ENCODE results near the gene KITLG.
A peak's percentile ranks its signal among the peaks of the same experiment; 100 is the strongest.
"Not testable (repeated sequence)": the region's sequence is repeated elsewhere in the genome, so short reads cannot be mapped to it uniquely, and the experiment has no call there.

Gene KITLG, protein sequence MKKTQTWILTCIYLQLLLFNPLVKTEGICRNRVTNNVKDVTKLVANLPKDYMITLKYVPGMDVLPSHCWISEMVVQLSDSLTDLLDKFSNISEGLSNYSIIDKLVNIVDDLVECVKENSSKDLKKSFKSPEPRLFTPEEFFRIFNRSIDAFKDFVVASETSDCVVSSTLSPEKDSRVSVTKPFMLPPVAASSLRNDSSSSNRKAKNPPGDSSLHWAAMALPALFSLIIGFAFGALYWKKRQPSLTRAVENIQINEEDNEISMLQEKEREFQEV

DNA sequence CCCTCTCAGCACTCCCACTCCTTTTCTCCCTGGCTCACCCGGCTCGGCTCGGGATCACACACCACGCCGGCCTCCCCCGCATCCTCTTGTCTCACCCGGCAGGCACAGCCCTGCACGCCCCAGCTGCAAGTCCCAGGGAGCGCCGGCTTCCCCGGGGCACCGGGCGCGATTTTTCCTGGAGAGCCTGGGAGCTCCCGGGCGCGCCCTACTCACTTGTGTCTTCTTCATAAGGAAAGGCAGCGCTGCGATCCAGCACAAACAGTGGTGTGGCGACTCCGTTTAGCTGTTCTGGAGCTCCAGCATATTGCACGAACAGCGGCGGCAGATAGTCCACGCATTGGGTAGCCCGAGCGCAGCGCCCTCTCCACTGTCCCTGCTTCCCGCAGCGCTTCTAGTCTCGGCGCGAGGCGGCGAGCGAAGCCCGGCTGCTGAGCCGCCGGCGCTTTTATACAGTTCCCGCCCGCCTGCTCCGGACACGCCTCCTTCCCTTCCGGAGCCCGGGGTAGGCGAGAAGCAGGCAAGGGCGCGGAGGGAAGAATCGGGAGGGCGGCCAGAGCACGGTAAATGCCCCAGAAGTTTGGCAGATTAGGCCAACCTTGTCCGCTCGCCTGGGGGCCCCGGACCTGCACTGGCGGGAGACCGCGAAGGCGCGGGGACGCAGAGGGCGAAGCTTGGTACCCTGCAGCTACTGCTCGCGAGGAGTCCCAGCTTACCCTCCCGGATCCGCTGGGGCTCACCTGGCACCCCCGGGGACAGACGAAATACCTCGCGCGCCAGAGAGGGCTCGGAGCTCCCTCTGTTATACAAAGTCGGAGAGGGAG is at the start of gene KITLG:
Gene KITLG (minus strand): TSS at position 421 of the 821 bp plus-strand sequence. CDS start 193 bp downstream, at position 228.
- DNase-seq (ENCODE audit: low read depth in 2 of 2): peak; percentile 6

- no peak for DNase-seq (ENCODE audit: low read depth in 2 of 2)
These were observed 48.7 kb upstream of the KITLG start for GRCh38 chr12:88628856-88629509.

DNA sequence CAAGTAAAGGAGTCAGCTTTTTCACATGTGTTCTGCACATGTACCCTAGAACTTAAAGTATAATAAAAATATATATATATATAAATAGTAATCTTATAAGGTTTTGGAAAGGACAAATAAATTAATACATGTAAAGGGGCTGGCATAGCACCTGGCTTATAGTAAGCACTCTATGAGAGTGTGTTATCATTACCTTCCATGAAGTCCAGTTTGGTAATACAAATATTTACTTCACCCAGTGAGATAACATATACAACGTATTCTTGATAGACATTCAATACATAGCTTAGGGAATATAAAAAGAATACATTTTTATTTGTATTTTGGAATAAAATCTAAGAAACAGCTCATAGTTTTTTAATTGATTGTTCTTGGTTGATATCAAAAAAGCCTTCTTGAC is 47.8 kb upstream of the KITLG start:
- DNase-seq (ENCODE audit: low read depth in 2 of 2): not testable (repeated sequence)

GRCh38 chr12:88627501-88627900 is 47.2 kb upstream of the KITLG start:
- DNase-seq (ENCODE audit: low read depth in 2 of 2): no peak

GRCh38 chr12:88625356-88625755 is 45.1 kb upstream of the KITLG start:
- no peak for DNase-seq (ENCODE audit: low read depth in 2 of 2)

DNA sequence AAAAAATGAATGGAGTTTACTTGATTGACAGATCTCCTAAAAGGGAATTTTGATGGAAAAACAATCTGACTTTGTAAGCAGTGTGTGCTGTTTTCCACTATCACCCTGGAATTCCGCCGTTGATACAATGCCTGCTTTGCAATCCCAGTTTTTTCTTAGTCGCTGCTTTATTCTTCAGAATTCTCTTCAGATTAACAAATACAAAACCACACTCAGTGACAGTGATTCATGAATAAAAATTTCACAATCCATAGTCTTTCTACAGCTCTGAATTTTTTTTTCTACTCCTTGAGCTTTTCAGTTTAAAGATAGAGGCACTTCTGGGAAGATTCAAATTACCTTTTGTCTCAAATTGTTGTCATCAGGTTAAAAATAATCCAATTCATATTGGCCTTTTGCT is 44.6 kb upstream of the KITLG start:
- no peak for DNase-seq (ENCODE audit: low read depth in 2 of 2)

- no peak for DNase-seq (ENCODE audit: low read depth in 2 of 2)
These were observed 43.7 kb upstream of the KITLG start for GRCh38 chr12:88623777-88624548.

DNA sequence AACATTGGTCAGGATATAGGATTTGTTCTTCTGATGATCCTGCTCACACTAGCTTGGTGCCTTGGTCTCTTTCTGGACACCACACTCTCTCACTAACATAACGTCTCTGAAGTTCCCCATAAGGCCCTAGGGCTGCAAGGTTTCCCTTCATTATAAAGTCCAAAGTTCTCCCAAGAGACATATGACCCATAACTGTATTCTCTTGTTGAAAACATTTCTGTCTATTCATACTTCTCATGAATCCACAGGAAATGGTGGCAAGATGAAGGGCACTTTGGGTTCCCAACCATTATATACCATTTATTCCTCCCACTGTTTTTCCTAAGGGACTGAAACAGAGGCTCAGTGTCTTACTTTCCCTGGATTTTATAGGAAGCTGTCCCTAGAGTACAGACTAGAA is 37.1 kb upstream of the KITLG start:
- DNase-seq (ENCODE audit: low read depth in 2 of 2): no peak

GRCh38 chr12:88615490-88615889 is 35.2 kb upstream of the KITLG start:
- no peak for DNase-seq (ENCODE audit: low read depth in 2 of 2)

GRCh38 chr12:88604646-88605045 is 24.4 kb upstream of the KITLG start:
- no peak for DNase-seq (ENCODE audit: low read depth in 2 of 2)

- no peak for DNase-seq (ENCODE audit: low read depth in 2 of 2)
These were observed 20.0 kb upstream of the KITLG start for GRCh38 chr12:88600272-88600671.

GRCh38 chr12:88597365-88597764 is 17.1 kb upstream of the KITLG start:
- DNase-seq (ENCODE audit: low read depth in 2 of 2): no peak

GRCh38 chr12:88595697-88596096 is 15.4 kb upstream of the KITLG start:
- no peak for DNase-seq (ENCODE audit: low read depth in 2 of 2)

- no peak for DNase-seq (ENCODE audit: low read depth in 2 of 2)
These were observed 14.5 kb upstream of the KITLG start for GRCh38 chr12:88594780-88595179.

DNA sequence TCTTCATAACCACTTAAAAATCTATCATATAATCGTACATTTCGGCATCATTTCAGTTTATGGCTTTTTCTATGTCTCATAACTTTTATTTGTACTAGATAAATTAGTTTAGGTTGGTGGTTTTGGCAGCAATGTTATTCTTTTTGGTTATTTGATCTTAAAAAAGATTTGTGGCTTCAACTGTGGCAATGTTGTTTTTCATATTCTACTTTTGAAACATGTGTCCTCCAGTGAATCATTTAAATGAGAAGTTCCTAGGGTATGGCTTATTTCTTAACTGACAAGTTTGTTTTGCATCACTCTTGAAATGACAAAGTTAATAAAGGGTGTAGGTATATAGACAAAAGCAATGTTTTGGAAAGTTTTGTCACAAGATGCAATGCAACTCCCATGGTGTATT is 11.1 kb upstream of the KITLG start:
- no peak for DNase-seq (ENCODE audit: low read depth in 2 of 2)

DNA sequence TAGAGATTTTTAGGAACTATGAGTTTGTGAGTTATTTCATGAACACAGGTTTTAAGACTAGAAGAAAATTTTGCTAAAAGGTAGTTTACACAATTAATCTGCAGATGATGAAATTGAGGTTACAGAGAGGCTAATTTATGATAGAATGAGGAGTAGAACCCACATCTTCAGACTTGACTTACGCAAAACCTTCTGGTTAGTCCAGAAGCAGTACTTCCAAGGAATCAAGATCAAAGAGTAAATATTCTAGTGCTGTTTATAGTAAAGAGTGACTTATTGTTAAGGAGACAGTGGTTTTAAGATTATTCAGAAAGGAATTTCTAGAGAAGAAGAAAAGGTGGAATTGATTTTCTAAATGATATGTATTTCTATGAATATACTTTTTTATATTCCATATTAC is 10.6 kb upstream of the KITLG start:
- no peak for DNase-seq (ENCODE audit: low read depth in 2 of 2)

DNA sequence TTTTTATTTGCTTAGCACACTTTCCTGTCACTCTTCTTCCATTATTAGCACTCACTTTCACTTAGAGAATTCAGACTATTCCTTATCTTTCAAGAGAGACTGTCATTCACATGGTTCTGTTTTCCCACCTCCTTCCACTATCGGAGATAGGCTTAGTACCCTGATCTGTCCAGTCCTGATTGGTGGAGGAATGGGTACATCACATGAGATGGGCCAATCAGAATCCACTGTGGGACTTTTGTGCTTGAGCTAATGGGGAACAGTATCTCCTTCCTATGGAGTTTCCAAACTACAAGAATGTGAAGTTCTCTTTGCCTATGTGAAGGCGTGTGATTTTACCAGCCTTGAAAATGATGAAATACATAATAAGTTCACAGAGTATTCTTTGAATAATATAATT is 4.8 kb upstream of the KITLG start:
- DNase-seq (ENCODE audit: low read depth in 2 of 2): no peak

DNA sequence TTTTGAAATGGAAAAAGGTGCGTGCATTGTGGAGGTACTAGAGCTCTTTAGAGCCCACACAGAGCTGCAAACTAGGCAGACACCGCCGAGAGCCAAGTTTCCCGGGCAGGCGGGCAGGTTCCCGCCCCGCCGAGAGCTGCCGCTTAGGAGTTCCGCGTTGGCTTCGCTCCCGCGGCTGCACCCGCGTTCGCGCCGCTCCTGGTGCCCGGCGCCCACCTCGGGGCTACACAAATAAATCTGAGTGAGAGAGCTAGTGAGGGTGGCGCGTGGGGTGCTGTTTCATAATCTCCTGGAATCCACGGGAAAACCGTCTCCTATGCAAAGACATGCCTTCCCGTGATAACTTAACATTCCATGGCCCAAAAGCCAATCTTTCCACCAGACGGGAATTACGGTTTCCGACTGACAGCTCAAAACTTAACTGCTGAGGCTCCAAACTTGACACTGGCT is 645 bp downstream of the KITLG start:
- DNase-seq (ENCODE audit: low read depth in 2 of 2): no peak

DNA sequence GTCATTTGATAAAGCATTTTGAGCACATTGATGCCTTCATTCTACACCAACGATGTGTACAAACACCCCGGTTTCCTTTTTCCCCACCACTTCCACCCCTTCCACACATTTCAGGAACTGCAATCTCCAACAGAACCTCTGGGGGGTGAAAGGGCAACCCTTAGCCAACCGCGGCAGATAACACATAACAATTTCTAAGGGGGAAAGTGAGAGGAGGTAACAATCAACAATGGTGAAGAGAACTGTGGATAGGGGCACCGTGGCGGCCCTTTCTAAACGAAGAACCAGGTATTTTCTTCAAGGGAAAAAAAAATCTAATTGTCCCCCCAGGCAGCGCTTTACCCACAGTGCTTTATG is 1.1 kb downstream of the KITLG start:
- no peak for DNase-seq (ENCODE audit: low read depth in 2 of 2)

GRCh38 chr12:88578276-88579160 is 1.8 kb downstream of the KITLG start:
- DNase-seq (ENCODE audit: low read depth in 2 of 2): no peak

- DNase-seq (ENCODE audit: low read depth in 2 of 2): no peak
These were observed 2.7 kb downstream of the KITLG start for GRCh38 chr12:88577537-88577936.

Data from stimulated activated CD8-positive, alpha-beta memory T cell treated with anti-CD3 and anti-CD28 coated beads, Interleukin-15, amount 100 ng/mL, for 48 hours (primary cell).